Left colon (tissue), 2 donors: ENCODE results near the gene VSX1. TPM values are rescaled to one million over a fixed set of nuclear protein-coding genes. Genes with fewer than 3 reads are reported as not detected.

ENCODE experiments used
- ATAC-seq: fragments of 200-7000 bp; cut with Tn5 transposase; one replicate; pipeline ENCODE4 v1.9.1; 2020; ENCODE audit warnings: mild to moderate bottlenecking, moderate library complexity
- DNase-seq, 2 donors: peaks; one replicate each; pipeline ENCODE4 v3.0.0-alpha.2; 2020
- intact Hi-C, 2 donors: fragments of 100-400 bp; cut with DNase I in 1 of 2; cut with micrococcal nuclease in 1 of 2; formaldehyde crosslinking; loops; one replicate each; pipeline versions ENCODE4 v1.11.2 to v1.14.0; 2022; cut with DNase I, micrococcal nuclease
- total RNA-seq, 2 donors: library from RNA; stranded (reverse); fragmentation: NEBNext Ultra II Directional; extraction: Animal tissue kit (Norgen Biotek cat#: 25700); gene quantifications; one replicate each; pipeline ENCODE4 v1.2.1, GENCODE V29; 2021
- donor health status: DM: no; HTN: no; CAD: no.
- donor health status: DM: yes; HTN: yes; CAD: no.

VSX1 gene
- total RNA-seq, 2 donors from 2014 or later = not detected

- ATAC-seq (no peak), DNase-seq (peak; percentile 2 to 20)
- intact Hi-C loops = no loop called here
Measured at GRCh38 chr20:25046736-25047666, 34.9 kb downstream of the VSX1 start.

GRCh38 chr20:25046181-25046641 lies 35.7 kb downstream of the VSX1 start:
- intact Hi-C loops = no loop called here
- DNase-seq (peak; percentile 4 to 19), ATAC-seq (no peak)

DNA sequence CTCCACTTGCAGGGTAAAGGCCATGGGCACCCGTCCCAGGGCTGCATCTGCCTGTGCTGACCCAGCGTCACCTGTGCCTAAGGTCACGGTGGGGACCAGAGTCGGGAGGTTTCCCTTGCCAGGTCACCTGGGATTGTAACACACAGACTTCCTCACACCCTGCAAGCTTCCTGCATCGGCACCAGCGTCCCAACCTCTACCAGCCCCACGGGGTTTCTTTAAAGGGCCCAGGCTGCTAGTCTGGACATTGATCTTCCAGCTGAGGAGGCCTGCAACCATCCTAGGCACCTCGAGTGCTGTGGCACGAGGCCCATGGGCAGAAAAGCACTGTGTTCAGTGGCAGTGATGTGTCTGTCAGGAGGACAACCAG lies 36.6 kb downstream of the VSX1 start:
- intact Hi-C loops = no loop called here
- ATAC-seq (no peak), DNase-seq (peak in 1 of 2 donors; percentile 8)

- DNase-seq = no peak
- no peak for ATAC-seq
- intact Hi-C loops = no loop called here
Measured at GRCh38 chr20:25044660-25045342, 37.1 kb downstream of the VSX1 start.

- DNase-seq (no peak), ATAC-seq (no peak)
- intact Hi-C loops = no loop called here
Measured at GRCh38 chr20:25044261-25044560, 37.7 kb downstream of the VSX1 start.

GRCh38 chr20:25043499-25044260 lies 38.3 kb downstream of the VSX1 start:
- DNase-seq = no peak
- intact Hi-C loops = no loop called here
- no peak for ATAC-seq

DNA sequence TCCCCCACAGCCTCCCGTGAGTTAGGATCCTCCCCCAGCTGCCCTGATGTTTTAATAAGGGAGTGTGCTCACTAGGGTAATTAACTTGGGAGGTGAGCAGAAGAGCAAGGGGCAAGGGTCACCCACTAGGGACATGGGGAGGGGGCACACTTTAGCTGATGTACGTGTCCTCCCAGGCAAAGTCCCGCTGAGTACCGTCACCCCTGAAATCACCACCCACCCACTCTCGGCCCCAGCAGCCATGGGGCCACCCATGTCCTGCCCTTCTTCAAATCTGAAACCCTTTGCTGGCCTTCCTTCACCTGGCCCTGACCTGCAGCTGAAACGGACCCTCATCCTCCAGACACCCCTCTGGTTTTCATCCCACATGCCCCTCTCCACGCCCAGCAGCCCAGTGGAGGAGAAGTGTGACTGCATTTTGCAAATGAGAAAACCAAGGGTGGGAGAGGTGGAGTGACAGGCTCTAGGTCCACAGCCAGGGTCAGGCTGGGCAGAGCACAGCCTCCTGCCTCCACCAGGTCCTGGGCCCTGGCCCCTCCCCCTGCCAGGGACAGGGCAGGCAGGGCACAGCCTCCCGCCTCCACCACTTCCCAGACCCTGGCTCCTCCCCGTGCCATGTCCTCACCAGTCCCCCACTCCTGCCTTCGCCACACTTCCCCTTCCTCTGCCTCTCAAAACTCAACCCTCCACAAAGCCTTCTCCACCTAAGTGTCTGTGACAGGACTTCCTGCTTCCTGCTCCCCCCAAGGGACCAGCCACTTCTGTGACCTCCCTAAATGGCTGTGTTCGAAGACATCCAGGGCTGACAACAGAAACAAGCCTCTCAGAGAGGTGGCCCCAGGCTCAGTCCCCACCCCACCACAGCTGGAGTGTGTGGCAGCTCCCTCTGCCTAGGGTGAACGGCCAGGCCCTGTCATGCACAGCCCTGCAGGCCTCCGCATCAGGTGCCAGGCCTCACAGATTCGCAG lies 39.1 kb downstream of the VSX1 start:
- ATAC-seq (peak; percentile 56), DNase-seq (peak; percentile 52 to 67)
- intact Hi-C loops = no loop called here

- intact Hi-C loops = no loop called here
- no peak for DNase-seq
Measured at GRCh38 chr20:25041813-25042530, 40.0 kb downstream of the VSX1 start.

DNA sequence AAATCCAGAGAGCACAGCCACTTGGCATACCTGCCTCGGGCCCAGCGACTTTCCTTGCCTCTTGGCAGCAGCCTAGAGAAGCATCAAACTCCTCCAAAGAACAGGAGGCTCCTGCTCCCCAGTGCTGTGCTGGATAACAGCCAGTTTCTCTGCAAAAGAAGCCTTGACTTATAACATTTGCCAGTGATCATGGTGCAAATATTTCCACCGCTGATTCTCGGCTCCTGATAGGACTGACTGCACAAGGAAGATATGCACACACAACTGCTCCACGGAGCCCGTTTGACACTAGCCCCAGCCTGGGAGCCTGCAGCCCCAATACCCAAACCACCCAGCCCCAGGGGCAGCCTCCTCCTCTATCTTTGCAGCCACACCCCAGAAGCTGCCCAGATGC lies 41.5 kb downstream of the VSX1 start:
- intact Hi-C loops = no loop called here
- DNase-seq (peak in 1 of 2 donors; percentile 77), ATAC-seq (peak; percentile 10)

More at GRCh38 chr20:25041813-25042530, 40.0 kb downstream of the VSX1 start:
- ATAC-seq = no peak

GRCh38 chr20:25039697-25040437 lies 42.1 kb downstream of the VSX1 start:
- intact Hi-C loops = no loop called here

GRCh38 chr20:25038591-25039015 lies 43.3 kb downstream of the VSX1 start:
- intact Hi-C loops = no loop called here
- ATAC-seq (no peak), DNase-seq (no peak)

More at GRCh38 chr20:25039697-25040437, 42.1 kb downstream of the VSX1 start:
- DNase-seq (peak; percentile 78 to 94), ATAC-seq (peak; percentile 73)

- DNase-seq = no peak
- intact Hi-C loops = no loop called here
Measured at GRCh38 chr20:25038103-25038410, 43.9 kb downstream of the VSX1 start.

GRCh38 chr20:25037288-25038102 lies 44.4 kb downstream of the VSX1 start:
- intact Hi-C loops = no loop called here
- DNase-seq (no peak), ATAC-seq (peak; percentile 32)

More at GRCh38 chr20:25038103-25038410, 43.9 kb downstream of the VSX1 start:
- no peak for ATAC-seq

DNA sequence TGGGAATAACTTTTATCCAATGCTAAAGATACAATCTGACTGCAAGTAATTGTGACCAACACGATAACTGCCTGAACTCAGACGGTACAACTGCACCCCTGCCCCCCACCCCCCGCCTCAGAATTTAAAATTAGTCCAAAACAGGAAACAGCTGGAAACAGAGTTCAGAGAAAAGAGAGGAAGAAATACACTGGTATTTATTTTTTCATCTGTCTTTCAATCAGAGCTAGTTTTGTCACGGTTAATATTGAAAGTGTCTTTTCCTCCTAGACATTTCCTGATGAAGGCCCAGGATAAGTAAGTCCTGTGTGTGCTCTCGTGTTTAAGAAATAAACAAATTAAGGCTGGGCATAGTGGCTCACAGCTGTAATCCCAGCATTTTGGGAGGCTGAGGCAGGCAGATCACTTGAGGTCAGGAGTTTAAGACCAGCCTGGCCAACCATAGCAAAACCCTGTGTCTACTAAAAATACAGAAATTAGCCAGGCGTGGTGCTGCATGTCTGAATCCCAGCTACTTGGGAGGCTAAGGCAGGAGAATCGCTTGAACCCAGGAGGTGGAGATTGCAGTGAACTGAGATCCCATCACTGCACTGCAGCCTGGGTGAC lies 45.5 kb downstream of the VSX1 start:
- DNase-seq (no peak), ATAC-seq (no peak)
- intact Hi-C loops = no loop called here

- ATAC-seq (no peak), DNase-seq (no peak)
- intact Hi-C loops = no loop called here
Measured at GRCh38 chr20:25035921-25036320, 46.0 kb downstream of the VSX1 start.

GRCh38 chr20:25033924-25034300 lies 48.0 kb downstream of the VSX1 start:
- DNase-seq (peak in 1 of 2 donors; percentile 47), ATAC-seq (peak; percentile 22)
- intact Hi-C loops = no loop called here
